Astrocyte of the hippocampus (primary cell): ENCODE measurements around the gene MAN2B2.

Experiments used
- DNase-seq: peaks from one replicate; pipeline ENCODE4 v3.0.0; 2011; ENCODE audit warnings: low read depth, low spot score

Gene MAN2B2

GRCh38 chr4:6566391-6567190 lies 8.4 kb upstream of the MAN2B2 start:
- DNase-seq, result no peak

DNA sequence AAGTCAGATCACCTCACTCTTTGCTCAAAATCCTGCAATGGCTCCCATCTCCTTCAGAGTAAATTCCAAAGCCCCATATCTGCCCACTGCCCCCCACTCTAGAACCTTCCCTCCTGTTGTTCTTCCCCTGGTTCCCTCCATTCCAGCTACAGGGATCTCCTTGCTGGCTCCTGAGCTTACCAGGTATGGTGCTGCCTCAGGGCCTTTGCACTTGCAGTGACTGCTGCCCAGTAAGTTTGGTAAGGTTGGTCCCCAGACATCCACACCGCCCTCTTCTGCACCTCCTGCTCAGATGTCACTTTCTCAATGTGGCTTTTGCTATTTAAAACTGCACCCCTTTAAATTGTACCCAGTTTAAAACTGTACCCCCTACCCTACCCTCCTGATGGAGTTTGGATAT lies 7.8 kb upstream of the MAN2B2 start:
- DNase-seq, result no peak

DNA sequence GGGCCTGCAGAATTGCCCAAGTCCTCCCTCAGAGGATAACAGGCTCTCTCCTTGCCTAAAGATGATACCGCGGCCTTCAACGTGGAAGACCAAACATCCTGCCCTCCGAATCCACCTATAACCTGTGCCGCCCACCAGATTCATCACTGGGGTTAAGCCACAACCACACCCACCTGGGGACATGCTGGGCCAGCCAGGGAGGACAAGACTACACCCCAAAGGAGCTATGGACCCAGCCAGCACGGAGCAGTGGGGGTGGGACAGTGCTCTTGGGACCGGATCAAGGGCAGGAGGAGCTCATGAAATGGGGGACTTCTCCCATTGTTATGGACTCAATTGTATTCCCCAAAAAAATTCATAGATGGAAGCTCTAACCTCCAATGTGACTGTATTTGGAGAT lies 6.8 kb upstream of the MAN2B2 start:
- DNase-seq, result no peak

DNA sequence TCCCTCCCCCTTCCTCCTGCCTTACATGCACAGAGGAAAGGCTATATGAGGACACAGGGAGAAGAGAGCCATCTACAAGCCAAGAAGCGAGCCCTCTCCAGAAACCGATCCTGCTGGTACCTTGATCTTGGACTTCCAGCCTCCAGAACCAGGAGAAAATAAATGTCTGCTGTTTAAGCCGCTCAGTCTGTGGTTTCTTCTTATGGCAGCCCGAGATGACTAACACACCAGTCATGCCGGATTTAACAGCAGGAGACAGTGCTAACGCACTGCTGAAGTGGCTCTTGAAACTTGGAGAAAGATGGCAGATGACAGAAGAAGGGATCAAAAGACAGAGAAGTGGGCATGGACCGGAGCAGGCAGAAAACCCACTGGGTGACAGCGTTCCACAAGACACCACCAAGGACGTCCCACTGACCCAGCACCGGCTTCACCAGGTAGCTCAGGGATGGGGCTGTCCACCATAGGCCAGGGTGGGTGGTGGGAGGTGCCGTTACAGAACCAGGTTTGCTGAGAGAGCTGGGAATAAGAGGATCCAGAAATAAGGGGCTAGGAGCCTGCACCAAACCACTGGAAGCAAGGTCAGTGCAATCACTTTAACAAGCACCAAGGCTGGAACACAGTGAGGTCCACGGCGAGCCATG lies 6.2 kb upstream of the MAN2B2 start:
- DNase-seq, result peak; percentile 72

- DNase-seq, result no peak
Measured at GRCh38 chr4:6571608-6572007, 3.4 kb upstream of the MAN2B2 start.

DNA sequence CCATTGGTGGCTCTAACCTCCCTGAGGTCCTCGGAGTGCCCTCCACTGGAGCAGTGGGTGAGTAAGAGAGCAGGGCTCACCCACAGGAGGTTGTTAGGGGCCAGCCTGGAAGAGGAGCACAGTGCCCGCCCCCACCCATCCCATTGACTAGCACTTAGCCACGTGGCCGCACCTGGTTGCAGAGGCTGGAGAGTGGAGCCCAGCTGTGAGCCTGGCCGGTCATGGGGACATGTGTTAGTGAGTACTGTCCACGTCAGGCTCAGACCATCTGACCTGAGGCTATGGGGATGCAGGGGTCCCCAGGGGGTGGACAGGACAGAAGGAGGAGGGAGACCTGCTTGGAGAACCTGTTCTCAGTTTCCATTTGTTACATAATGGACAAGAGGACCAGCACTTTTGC lies 1.4 kb upstream of the MAN2B2 start:
- DNase-seq, result no peak

DNA sequence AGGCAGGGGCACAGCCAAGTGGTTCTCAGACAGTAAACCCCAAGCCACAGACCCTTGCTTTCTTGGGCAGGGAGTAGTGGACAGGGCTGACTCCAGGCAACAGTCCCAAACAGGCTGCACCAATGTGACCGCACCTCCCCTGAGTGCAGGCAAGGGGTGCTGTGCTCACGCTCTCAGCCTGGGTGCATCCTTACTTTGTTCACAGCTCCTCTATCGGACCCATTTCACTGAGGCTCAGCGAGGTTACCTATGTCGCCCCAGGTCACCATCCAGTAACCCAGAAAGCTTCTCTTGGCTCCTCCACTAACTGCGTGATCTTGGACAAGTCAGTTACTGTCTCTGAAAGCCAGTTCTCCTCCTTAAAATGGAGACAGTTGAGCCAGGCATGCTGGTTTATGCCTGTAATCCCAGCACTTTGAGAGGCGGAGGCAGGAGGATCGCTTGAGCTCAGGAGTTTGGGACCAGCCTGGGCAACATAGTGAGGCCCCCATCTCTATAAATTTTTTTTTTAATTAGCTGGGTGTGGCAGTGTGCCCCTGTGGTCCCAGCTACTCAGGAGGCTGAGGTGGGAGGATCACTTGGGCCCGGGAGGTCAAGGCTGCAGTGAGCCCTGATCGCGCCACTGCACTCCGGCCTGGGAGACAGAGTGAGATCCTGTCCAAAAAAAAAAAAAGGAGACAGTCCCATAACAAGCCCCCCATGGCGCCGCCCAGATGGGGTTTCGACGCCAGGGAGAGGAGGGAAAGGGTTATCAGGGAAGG lies 823 bp upstream of the MAN2B2 start:
- no peak for DNase-seq

GRCh38 chr4:6575503-6576240 lies 683 bp downstream of the MAN2B2 start:
- DNase-seq, result no peak

GRCh38 chr4:6576512-6576911 lies 1.5 kb downstream of the MAN2B2 start:
- DNase-seq, result no peak

DNA sequence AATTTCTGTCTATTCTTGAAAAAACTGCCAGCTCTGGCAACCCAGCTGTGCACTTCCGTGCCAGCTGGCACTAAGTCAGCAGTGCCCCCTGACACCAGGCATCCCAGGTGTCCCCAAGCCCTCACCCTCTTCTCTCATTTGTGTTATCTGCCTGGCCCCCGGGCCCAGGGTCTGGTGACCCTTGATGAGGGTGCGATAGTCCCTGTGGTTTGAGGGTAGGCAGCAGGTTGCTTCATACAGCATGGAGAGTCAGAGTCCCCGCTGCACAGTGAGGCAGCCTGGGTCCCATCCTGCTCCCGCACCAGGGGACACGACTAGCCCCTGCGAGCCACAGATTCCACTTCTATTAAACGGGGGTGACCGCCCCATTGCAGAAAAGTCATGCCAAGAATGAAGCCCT lies 1.9 kb downstream of the MAN2B2 start:
- DNase-seq, result no peak

- DNase-seq, result no peak
Measured at GRCh38 chr4:6577409-6577808, 2.4 kb downstream of the MAN2B2 start.

GRCh38 chr4:6578221-6578620 lies 3.2 kb downstream of the MAN2B2 start:
- no peak for DNase-seq

GRCh38 chr4:6580353-6580752 lies 5.4 kb downstream of the MAN2B2 start:
- no peak for DNase-seq

DNA sequence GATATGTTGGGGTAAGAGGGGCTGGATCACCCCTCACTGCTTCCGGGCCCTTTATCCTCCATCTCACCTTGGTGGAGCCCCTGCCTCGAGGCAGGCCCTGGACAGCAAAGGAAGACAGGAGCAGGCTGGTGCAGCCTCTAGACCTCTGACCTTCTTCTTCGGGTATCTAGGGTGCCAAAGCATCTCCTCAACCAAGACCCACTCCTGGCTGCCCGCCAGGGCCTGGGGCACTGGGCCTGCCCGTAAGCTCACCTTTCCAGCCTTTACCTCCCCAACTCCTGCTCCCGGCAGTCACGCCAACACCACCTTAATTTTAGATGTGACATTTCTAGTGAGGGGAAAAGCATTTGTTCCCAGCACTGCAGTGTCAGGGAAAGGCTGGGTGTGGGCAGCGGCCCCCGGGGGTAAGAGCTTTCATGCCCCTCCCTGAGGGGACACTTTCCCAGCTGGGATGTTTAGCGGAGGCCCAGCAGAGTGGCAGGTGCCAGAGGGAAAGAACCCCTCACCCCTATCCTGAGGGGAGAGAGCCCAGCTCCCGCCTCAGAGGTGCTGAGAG lies 6.7 kb downstream of the MAN2B2 start:
- no peak for DNase-seq

- DNase-seq, result peak; percentile 72
Measured at GRCh38 chr4:6582889-6583490, 8.0 kb downstream of the MAN2B2 start.

GRCh38 chr4:6584865-6585264 lies 9.9 kb downstream of the MAN2B2 start:
- no peak for DNase-seq

GRCh38 chr4:6586715-6587325 lies 11.8 kb downstream of the MAN2B2 start:
- DNase-seq, result no peak

DNA sequence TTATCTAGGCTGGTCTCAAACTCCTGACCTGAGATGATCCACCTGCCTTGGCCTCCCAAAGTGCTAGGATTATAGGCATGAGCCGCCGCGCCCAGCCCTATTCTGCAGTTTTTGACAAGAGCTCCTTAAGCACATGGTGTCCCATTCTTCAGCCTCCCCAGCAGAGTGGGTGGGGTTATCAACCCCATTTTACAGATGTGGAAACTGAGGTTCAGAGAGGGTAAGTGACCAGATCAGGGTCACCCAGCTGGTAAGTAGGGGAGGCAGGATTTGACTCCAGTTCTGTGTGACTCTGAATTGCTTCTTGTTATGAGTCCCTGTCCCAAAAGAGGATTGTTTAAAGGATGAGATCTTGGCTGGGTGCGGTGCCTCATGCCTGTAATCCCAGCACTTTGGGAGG lies 14.5 kb downstream of the MAN2B2 start:
- no peak for DNase-seq

DNA sequence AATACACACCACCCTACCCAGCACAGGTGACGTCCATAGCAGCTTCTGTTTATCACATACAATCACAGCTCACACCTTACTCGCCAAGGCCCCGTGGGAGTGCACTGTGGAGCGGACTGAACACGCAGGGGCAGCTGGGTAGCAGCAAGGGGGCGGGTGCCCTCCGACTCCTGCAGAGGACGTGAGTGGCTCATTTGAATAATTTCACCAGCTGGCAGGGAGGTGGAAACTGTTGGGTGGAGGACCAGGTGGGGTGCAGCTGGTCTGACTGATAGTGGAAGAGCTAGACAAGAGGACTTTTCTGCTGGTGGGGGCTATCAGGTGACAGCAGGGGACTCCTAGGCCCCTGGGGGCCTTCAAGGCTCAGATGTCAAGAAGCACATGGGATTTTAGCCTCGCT lies 16.3 kb downstream of the MAN2B2 start:
- no peak for DNase-seq

GRCh38 chr4:6591781-6592180 lies 16.8 kb downstream of the MAN2B2 start:
- no peak for DNase-seq
